ENCODE results near the gene PSMG3. TPM values are rescaled to one million over a fixed set of nuclear protein-coding genes. Genes with fewer than 3 reads are reported as not detected.

The PSMG3 gene
- total RNA-seq, 3 donors from 2014 or later (not counting 1 experiment from before 2014, with no cell fraction given): 19.0 to 21.4 (median 20.5) TPM

DNA sequence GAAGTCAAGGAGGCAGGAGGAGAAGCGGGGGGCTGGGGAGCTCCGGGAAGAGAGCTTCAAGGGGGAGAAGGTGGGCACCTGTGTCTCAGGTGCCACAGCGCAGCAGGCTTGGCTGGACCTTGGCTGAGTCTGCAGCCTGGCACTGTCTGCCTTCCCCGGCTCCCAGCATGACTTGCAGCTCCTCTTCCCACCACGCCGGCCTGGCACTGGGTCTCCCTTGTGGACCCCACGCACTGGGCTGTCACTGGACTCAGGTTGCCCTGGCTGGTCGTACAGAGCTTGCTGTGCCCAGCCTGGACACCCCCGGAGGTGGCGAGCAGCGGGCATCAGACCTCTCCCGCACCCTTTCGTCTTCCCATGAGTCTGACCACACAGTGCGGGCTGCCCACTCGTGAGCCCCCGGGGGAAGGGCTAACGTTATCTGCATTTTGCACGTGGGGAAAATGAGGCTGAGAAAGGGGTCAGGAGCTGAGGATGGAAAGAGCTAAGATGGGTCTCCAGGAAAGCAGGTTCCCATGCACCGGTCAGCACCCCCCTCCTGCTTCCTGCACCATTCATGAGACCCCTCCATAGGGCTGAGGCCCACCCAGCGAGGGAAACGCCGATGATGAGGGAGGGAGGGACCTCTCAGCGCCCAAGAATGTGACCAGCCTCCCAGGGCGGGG lies 40.3 kb upstream of the PSMG3 start:
- TF ChIP-seq, protein P1, sequence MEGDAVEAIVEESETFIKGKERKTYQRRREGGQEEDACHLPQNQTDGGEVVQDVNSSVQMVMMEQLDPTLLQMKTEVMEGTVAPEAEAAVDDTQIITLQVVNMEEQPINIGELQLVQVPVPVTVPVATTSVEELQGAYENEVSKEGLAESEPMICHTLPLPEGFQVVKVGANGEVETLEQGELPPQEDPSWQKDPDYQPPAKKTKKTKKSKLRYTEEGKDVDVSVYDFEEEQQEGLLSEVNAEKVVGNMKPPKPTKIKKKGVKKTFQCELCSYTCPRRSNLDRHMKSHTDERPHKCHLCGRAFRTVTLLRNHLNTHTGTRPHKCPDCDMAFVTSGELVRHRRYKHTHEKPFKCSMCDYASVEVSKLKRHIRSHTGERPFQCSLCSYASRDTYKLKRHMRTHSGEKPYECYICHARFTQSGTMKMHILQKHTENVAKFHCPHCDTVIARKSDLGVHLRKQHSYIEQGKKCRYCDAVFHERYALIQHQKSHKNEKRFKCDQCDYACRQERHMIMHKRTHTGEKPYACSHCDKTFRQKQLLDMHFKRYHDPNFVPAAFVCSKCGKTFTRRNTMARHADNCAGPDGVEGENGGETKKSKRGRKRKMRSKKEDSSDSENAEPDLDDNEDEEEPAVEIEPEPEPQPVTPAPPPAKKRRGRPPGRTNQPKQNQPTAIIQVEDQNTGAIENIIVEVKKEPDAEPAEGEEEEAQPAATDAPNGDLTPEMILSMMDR (IDR thresholded peaks at IDR 0.05): no peak
- 91% methylated on average over 24 of the region's 24 CpGs for WGBS (ENCODE audit: insufficient coverage)
- peaks cover 0 to 8% of the 10 kb centered on the region in 2 donors for H3K27me3 Mint-ChIP-seq (ENCODE audit: low read depth in 2 of 2)

GRCh38 chr7:1609023-1609422 lies 39.2 kb upstream of the PSMG3 start:
- intact Hi-C loops (cut with micrococcal nuclease): no loop called here
- H3K4me3 ChIP-seq (ENCODE audit: low read length): no peak overlapping the region
- TF ChIP-seq, protein P1 (IDR thresholded peaks at IDR 0.05): no peak
- no peak overlapping the region for H3K4me3 Mint-ChIP-seq
- ATAC-seq: no peak
- no peaks in the 10 kb centered on the region for H3K27me3 ChIP-seq (ENCODE audit: control insufficient read depth, insufficient read depth, low read length)
- 83% methylated on average over 10 of the region's 10 CpGs for WGBS (ENCODE audit: insufficient coverage)
- H3K36me3 Mint-ChIP-seq: no peaks in the 10 kb centered on the region
- H3K36me3 ChIP-seq (ENCODE audit: control insufficient read depth, insufficient read depth, low read length): no peaks in the 10 kb centered on the region
- peaks cover 0 to 8% of the 10 kb centered on the region in 2 donors for H3K27me3 Mint-ChIP-seq (ENCODE audit: low read depth in 2 of 2)
- no peaks in the 10 kb centered on the region for H3K4me1 ChIP-seq (ENCODE audit: control insufficient read depth, insufficient read depth, low read length)
- H3K27ac Mint-ChIP-seq: no peak overlapping the region
- no peaks in the 10 kb centered on the region for H3K4me1 Mint-ChIP-seq
- no peak overlapping the region for H3K27ac ChIP-seq (ENCODE audit: low read length)
- no peaks in the 10 kb centered on the region for H3K9me3 ChIP-seq (ENCODE audit: control insufficient read depth, insufficient read depth, low read length)
- H3K9me3 Mint-ChIP-seq: no peaks in the 10 kb centered on the region
- DNase-seq: no peak

More for the DNA sequence above, 40.3 kb upstream of the PSMG3 start:
- Mint-ChIP-seq H3K27ac (no peak overlapping the region), H3K4me1 (no peaks in the 10 kb centered on the region), H3K4me3 (no peak overlapping the region), H3K36me3 (no peaks in the 10 kb centered on the region), H3K9me3 (no peaks in the 10 kb centered on the region)
- no peak overlapping the region for H3K27ac ChIP-seq (ENCODE audit: low read length)
- H3K36me3 ChIP-seq (ENCODE audit: control insufficient read depth, insufficient read depth, low read length): no peaks in the 10 kb centered on the region
- H3K27me3 ChIP-seq (ENCODE audit: control insufficient read depth, insufficient read depth, low read length): no peaks in the 10 kb centered on the region
- DNase-seq: no peak
- peak in 1 of 3 donors; percentile 14 for ATAC-seq
- intact Hi-C loops (cut with micrococcal nuclease): no loop called here
- no peaks in the 10 kb centered on the region for H3K4me1 ChIP-seq (ENCODE audit: control insufficient read depth, insufficient read depth, low read length)
- H3K4me3 ChIP-seq (ENCODE audit: low read length): no peak overlapping the region
- no peaks in the 10 kb centered on the region for H3K9me3 ChIP-seq (ENCODE audit: control insufficient read depth, insufficient read depth, low read length)

- TF ChIP-seq, protein P1 (IDR thresholded peaks at IDR 0.05): no peak
- Histone ChIP-seq H3K27me3 (ENCODE audit: control insufficient read depth, insufficient read depth, low read length) (no peaks in the 10 kb centered on the region), H3K36me3 (ENCODE audit: control insufficient read depth, insufficient read depth, low read length) (no peaks in the 10 kb centered on the region), H3K9me3 (ENCODE audit: control insufficient read depth, insufficient read depth, low read length) (no peaks in the 10 kb centered on the region), H3K4me1 (ENCODE audit: control insufficient read depth, insufficient read depth, low read length) (no peaks in the 10 kb centered on the region), H3K27ac (ENCODE audit: low read length) (no peak overlapping the region), H3K4me3 (ENCODE audit: low read length) (no peak overlapping the region)
- DNase-seq (no peak), ATAC-seq (no peak)
- no peak overlapping the region for H3K27ac Mint-ChIP-seq
- H3K4me3 Mint-ChIP-seq: no peak overlapping the region
- H3K36me3 Mint-ChIP-seq: no peaks in the 10 kb centered on the region
- WGBS (ENCODE audit: insufficient coverage): 81% methylated on average over 8 of the region's 8 CpGs
- no peaks in the 10 kb centered on the region for H3K4me1 Mint-ChIP-seq
- intact Hi-C loops (cut with micrococcal nuclease): no loop called here
- peaks cover 0 to 8% of the 10 kb centered on the region in 2 donors for H3K27me3 Mint-ChIP-seq (ENCODE audit: low read depth in 2 of 2)
- no peaks in the 10 kb centered on the region for H3K9me3 Mint-ChIP-seq
These were observed 38.5 kb upstream of the PSMG3 start for GRCh38 chr7:1608318-1608717.

- 84% methylated on average over 10 of the region's 10 CpGs for WGBS (ENCODE audit: insufficient coverage)
- no peak overlapping the region for H3K27ac ChIP-seq (ENCODE audit: low read length)
- no peaks in the 10 kb centered on the region for H3K9me3 ChIP-seq (ENCODE audit: control insufficient read depth, insufficient read depth, low read length)
- no peaks in the 10 kb centered on the region for H3K36me3 ChIP-seq (ENCODE audit: control insufficient read depth, insufficient read depth, low read length)
- no peak overlapping the region for H3K4me3 ChIP-seq (ENCODE audit: low read length)
- no peaks in the 10 kb centered on the region for H3K9me3 Mint-ChIP-seq
- no peaks in the 10 kb centered on the region for H3K36me3 Mint-ChIP-seq
- DNase-seq: no peak
- no peak overlapping the region for H3K4me3 Mint-ChIP-seq
- no peaks in the 10 kb centered on the region for H3K4me1 Mint-ChIP-seq
- H3K27ac Mint-ChIP-seq: no peak overlapping the region
- H3K27me3 ChIP-seq (ENCODE audit: control insufficient read depth, insufficient read depth, low read length): no peaks in the 10 kb centered on the region
- ATAC-seq: no peak
- intact Hi-C loops (cut with micrococcal nuclease): no loop called here
- no peaks in the 10 kb centered on the region for H3K4me1 ChIP-seq (ENCODE audit: control insufficient read depth, insufficient read depth, low read length)
- TF ChIP-seq, protein P1 (IDR thresholded peaks at IDR 0.05): no peak
- H3K27me3 Mint-ChIP-seq (ENCODE audit: low read depth in 2 of 2): peaks cover 0 to 8% of the 10 kb centered on the region in 2 donors
These were observed 37.9 kb upstream of the PSMG3 start for GRCh38 chr7:1607696-1608095.
